Activated T-cell treated with anti-CD3 and anti-CD28 coated beads, Interleukin-2, amount 50 U/mL, for 72 hours (primary cell): Measurements from ENCODE around the gene PTPN1. TPM values are rescaled to one million over a fixed set of nuclear protein-coding genes. Genes with fewer than 3 reads are reported as not detected.
"Not testable (repeated sequence)": the region's sequence is repeated elsewhere in the genome, so short reads cannot be mapped to it uniquely, and the experiment has no call there.

Source experiments
- ATAC-seq, 2 donors: fragments of 150-1000 bp; cut with Tn5 transposase; replicated peaks in 1 of 2; 2 replicates each; pipeline ENCODE4 v1.10.0; 2021; ENCODE audit warnings: moderate library complexity in 2 of 2, mild to moderate bottlenecking in 1 of 2
- DNase-seq, 2 donors: peaks; one replicate each; pipeline ENCODE4 v3.0.0; 2021 to 2022; ENCODE audit warnings: mixed read lengths in 1 of 2
- H3K27ac Mint-ChIP-seq: one replicate; pipeline ENCODE4 v1.8.0; 2022; ENCODE audit warnings: mild to moderate bottlenecking, moderate library complexity, mixed read lengths
- H3K27me3 Mint-ChIP-seq: one replicate; pipeline ENCODE4 v1.8.0; 2022; ENCODE audit warnings: low read depth, mixed read lengths
- H3K36me3 Mint-ChIP-seq, 2 donors: one replicate each; pipeline ENCODE4 v1.8.0; 2022; ENCODE audit warnings: mixed read lengths in 2 of 2, mild to moderate bottlenecking in 1 of 2; ENCODE audit not compliant: insufficient read depth in 2 of 2
- H3K4me1 Mint-ChIP-seq: one replicate; pipeline ENCODE4 v1.8.0; 2022; ENCODE audit warnings: low read depth, mixed read lengths
- H3K4me3 Mint-ChIP-seq, 2 donors: one replicate each; pipeline ENCODE4 v1.8.0; 2022; ENCODE audit warnings: mild to moderate bottlenecking in 2 of 2, mixed read lengths in 2 of 2, moderate library complexity in 2 of 2
- H3K9me3 Mint-ChIP-seq, 2 donors: one replicate each; pipeline ENCODE4 v1.8.0; 2022; ENCODE audit warnings: mixed read lengths in 2 of 2
- total RNA-seq, 2 donors: library from RNA; stranded (reverse); gene quantifications; one replicate each; pipeline ENCODE4 v1.2.3, GENCODE V29; 2022

PTPN1 gene
- total RNA-seq, 2 donors from 2014 or later: 138 TPM

GRCh38 chr20:50471231-50471630 lies 39.0 kb upstream of the PTPN1 start:
- Mint-ChIP-seq H3K36me3 (no peaks in the 10 kb centered on the region), H3K27ac (peak overlapping the region; percentile 44), H3K27me3 (peaks cover 6% of the 10 kb centered on the region)

GRCh38 chr20:50472693-50473664 lies 37.2 kb upstream of the PTPN1 start:
- H3K27ac Mint-ChIP-seq: peak overlapping the region; percentile 12
- peaks cover 6% of the 10 kb centered on the region for H3K27me3 Mint-ChIP-seq
- H3K4me3 Mint-ChIP-seq: peak overlapping the region in 1 of 2 donors; percentile 54
- DNase-seq: peak; percentile 33 to 61
- no peaks in the 10 kb centered on the region for H3K9me3 Mint-ChIP-seq
- H3K4me1 Mint-ChIP-seq: peaks cover 66% of the 10 kb centered on the region
- H3K36me3 Mint-ChIP-seq: no peaks in the 10 kb centered on the region
- ATAC-seq: peak; percentile 74 to 76

More at GRCh38 chr20:50471231-50471630, 39.0 kb upstream of the PTPN1 start:
- no peak for DNase-seq
- H3K9me3 Mint-ChIP-seq: no peaks in the 10 kb centered on the region
- H3K4me3 Mint-ChIP-seq: peak overlapping the region in 1 of 2 donors; percentile 45
- H3K4me1 Mint-ChIP-seq: peaks cover 49% of the 10 kb centered on the region
- ATAC-seq: peak; percentile 43 to 68

DNA sequence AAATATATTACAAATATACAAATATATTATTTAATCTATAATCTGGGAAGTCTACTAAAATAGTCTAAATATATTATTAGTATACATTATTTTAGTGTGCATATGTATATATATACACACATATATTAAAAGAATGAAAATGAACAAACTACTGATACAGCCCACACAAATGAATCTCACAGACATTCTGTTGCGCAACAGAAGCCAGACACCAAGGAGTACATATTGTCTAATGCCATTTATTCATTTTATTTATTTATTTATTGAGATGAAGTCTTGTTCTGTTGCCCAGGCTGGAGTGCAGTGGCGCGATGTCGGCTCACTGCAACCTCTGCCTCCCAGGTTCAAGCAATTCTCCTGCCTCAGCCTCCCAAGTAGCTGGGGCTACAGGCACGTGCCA lies 35.8 kb upstream of the PTPN1 start:
- not testable (repeated sequence) for H3K4me3 Mint-ChIP-seq, DNase-seq, ATAC-seq, H3K27me3 Mint-ChIP-seq, H3K36me3 Mint-ChIP-seq, H3K9me3 Mint-ChIP-seq, H3K27ac Mint-ChIP-seq
- peaks cover 78% of the 10 kb centered on the region for H3K4me1 Mint-ChIP-seq

DNA sequence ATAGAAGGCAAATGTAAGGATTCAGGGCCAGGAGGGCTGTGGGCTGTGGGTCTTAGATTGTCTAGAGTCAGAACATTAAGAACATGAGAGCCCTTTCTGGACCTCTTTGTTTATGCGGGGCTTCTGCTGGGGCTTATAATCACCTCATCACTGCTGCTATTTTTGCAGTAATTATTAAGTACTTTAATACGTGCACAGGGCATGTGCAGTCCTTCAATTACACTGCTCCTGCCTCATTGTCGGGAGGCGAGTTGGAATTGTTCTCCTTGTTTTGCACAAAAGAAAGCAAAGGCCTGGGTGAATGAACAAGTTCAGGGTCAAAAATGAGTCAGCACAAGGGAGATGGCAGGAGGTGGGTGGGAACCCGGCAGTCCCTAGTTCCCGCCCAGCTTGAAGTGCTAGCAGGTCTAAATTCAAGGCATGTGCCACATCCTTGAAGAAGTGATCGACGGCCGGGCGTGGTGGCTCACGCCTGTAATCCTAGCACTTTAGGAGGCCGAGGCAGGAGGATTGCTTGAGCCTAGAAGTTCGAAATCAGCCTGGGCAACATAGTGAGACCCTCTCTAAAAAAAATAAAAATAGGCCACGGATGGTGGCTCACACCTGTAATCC lies 34.4 kb upstream of the PTPN1 start:
- H3K4me3 Mint-ChIP-seq: no peak overlapping the region
- no peaks in the 10 kb centered on the region for H3K9me3 Mint-ChIP-seq
- DNase-seq: no peak

GRCh38 chr20:50477239-50477872 lies 32.8 kb upstream of the PTPN1 start:
- peak overlapping the region; percentile 59 for H3K27ac Mint-ChIP-seq
- DNase-seq: no peak
- peaks cover 66% of the 10 kb centered on the region for H3K4me1 Mint-ChIP-seq
- H3K9me3 Mint-ChIP-seq: no peaks in the 10 kb centered on the region
- ATAC-seq: no peak
- H3K27me3 Mint-ChIP-seq: peaks cover 6% of the 10 kb centered on the region
- H3K36me3 Mint-ChIP-seq: no peaks in the 10 kb centered on the region
- H3K4me3 Mint-ChIP-seq: peak overlapping the region in 1 of 2 donors; percentile 4

More for the DNA sequence above, 34.4 kb upstream of the PTPN1 start:
- no peak for ATAC-seq
- peaks cover 71% of the 10 kb centered on the region for H3K4me1 Mint-ChIP-seq
- no peak overlapping the region for H3K27ac Mint-ChIP-seq
- peaks cover 6% of the 10 kb centered on the region for H3K27me3 Mint-ChIP-seq
- no peaks in the 10 kb centered on the region for H3K36me3 Mint-ChIP-seq

GRCh38 chr20:50478162-50478990 lies 31.8 kb upstream of the PTPN1 start:
- no peaks in the 10 kb centered on the region for H3K9me3 Mint-ChIP-seq
- no peak overlapping the region for H3K27ac Mint-ChIP-seq
- no peaks in the 10 kb centered on the region for H3K36me3 Mint-ChIP-seq
- peaks cover 66% of the 10 kb centered on the region for H3K4me1 Mint-ChIP-seq
- peaks cover 1% of the 10 kb centered on the region for H3K27me3 Mint-ChIP-seq
- ATAC-seq (peak; percentile 99), DNase-seq (peak; percentile 85)
- peak overlapping the region in 1 of 2 donors; percentile 64 for H3K4me3 Mint-ChIP-seq

- H3K4me1 Mint-ChIP-seq: peaks cover 72% of the 10 kb centered on the region
Observed at GRCh38 chr20:50481741-50482140, 28.4 kb upstream of the PTPN1 start.

GRCh38 chr20:50482396-50482981 lies 27.7 kb upstream of the PTPN1 start:
- peak overlapping the region; percentile 95 for H3K27ac Mint-ChIP-seq
- H3K4me3 Mint-ChIP-seq: peak overlapping the region; percentile 77 to 83
- peaks cover 0 to 3% of the 10 kb centered on the region in 2 donors for H3K36me3 Mint-ChIP-seq
- DNase-seq (no peak), ATAC-seq (no peak)
- H3K9me3 Mint-ChIP-seq: no peaks in the 10 kb centered on the region
- peaks cover 72% of the 10 kb centered on the region for H3K4me1 Mint-ChIP-seq
- no peaks in the 10 kb centered on the region for H3K27me3 Mint-ChIP-seq

More at GRCh38 chr20:50481741-50482140, 28.4 kb upstream of the PTPN1 start:
- Mint-ChIP-seq H3K4me3 (peak overlapping the region in 1 of 2 donors; percentile 44), H3K27ac (peak overlapping the region; percentile 60), H3K27me3 (no peaks in the 10 kb centered on the region), H3K36me3 (peaks cover 0 to 3% of the 10 kb centered on the region in 2 donors), H3K9me3 (no peaks in the 10 kb centered on the region)
- no peak for ATAC-seq
- DNase-seq: no peak

DNA sequence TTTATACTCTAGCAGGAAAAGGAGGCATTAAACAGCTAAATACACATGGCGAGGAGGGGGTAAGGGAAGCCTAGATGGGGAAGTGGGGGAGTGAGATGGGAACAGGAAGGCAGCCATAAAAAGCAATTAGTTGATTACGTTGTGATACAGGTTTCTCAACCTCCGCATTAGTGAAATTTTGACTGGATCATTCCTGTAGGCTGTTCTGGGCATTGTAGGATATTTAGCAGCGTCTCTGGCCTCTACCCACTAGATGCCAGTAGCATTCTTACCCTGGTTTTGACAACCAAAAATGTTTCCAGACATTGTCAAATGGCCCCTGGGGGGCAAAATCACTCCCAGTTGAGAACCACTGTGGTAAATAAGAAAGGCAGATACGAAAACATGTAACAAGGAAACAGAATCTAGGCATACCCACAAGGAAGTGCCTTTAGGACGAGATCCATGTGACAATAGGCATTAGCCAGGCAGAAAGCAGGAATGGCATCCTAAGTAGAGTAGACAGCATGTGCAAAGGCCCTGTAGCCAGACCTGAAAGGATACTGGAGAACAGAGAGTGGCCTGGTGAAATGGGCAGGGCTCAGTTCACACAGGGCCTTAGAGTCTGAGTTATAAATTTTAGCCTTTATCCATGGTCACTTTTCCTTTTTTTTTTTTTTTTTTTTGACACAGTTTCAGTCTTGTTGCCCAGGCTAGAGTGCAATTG lies 25.8 kb upstream of the PTPN1 start:
- DNase-seq: no peak
- peak overlapping the region; percentile 52 for H3K27ac Mint-ChIP-seq

DNA sequence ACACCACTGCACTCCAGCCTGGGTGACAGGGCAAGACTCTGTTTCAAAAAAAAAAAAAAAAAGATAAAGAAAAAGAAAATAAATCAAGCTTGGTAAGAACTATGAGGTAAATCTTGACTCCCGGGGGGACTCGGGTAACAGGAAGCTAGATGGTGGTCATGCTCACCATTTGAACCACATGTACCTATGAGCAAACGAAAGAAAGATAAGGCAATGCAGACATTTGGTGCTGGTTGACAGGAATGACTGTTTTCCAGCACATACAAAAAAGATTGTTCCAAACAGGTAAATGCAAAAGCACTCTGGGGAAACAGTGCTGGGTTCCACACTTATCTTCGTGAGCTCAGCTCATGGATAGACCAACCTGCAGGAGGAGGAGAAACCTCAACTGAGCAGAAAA lies 22.8 kb upstream of the PTPN1 start:
- peaks cover 86% of the 10 kb centered on the region for H3K4me1 Mint-ChIP-seq
- peak; percentile 62 to 64 for DNase-seq
- peak; percentile 80 to 83 for ATAC-seq
- peak overlapping the region; percentile 63 to 68 for H3K4me3 Mint-ChIP-seq
- H3K36me3 Mint-ChIP-seq: peaks cover 0 to 3% of the 10 kb centered on the region in 2 donors
- no peaks in the 10 kb centered on the region for H3K9me3 Mint-ChIP-seq
- peak overlapping the region; percentile 79 for H3K27ac Mint-ChIP-seq
- no peaks in the 10 kb centered on the region for H3K27me3 Mint-ChIP-seq

More for the DNA sequence above, 25.8 kb upstream of the PTPN1 start:
- peak overlapping the region; percentile 77 to 83 for H3K4me3 Mint-ChIP-seq
- H3K4me1 Mint-ChIP-seq: peaks cover 74% of the 10 kb centered on the region
- H3K36me3 Mint-ChIP-seq: peaks cover 0 to 3% of the 10 kb centered on the region in 2 donors
- ATAC-seq: no peak
- H3K27me3 Mint-ChIP-seq: no peaks in the 10 kb centered on the region
- H3K9me3 Mint-ChIP-seq: no peaks in the 10 kb centered on the region

- H3K4me1 Mint-ChIP-seq: peaks cover 86% of the 10 kb centered on the region
- ATAC-seq: peak; percentile 7 to 9
- peak overlapping the region; percentile 63 to 68 for H3K4me3 Mint-ChIP-seq
- H3K9me3 Mint-ChIP-seq: no peaks in the 10 kb centered on the region
- H3K36me3 Mint-ChIP-seq: peaks cover 0 to 3% of the 10 kb centered on the region in 2 donors
- H3K27me3 Mint-ChIP-seq: no peaks in the 10 kb centered on the region
- DNase-seq: peak in 1 of 2 donors; percentile 28
- H3K27ac Mint-ChIP-seq: peak overlapping the region; percentile 79
Observed at GRCh38 chr20:50488236-50488806, 21.9 kb upstream of the PTPN1 start.
